Measurements from ENCODE around the gene SLC7A10. TPM values are rescaled to one million over a fixed set of nuclear protein-coding genes. Genes with fewer than 3 reads are reported as not detected.
A peak's percentile ranks its signal among the peaks of the same experiment; 100 is the strongest.

SLC7A10 gene
- total RNA-seq, 2 experiments from 2014 or later, result not detected

DNA sequence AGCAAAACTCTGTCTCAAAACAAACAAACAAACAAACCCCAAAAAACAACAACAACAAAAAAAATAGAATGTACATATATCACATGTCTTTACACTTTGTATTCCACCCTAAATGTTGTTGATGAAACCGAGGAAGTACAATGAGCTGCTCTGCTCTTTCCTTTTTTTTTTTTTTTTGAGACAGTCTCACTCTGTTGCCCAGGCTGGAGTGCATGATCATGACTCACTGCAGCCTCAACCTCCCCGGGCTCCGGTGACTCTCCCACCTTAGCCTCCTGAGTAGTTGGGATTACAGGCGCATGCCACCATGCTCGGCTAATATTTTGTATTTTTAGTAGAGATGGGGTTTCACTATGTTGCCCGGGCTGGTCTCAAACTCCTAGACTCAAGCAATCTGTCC, 62.2 kb downstream of the SLC7A10 start:
- ChIA-PET POLR2A (interaction anchor here (1.1 to 1.6 kb wide), 2 partner anchors 10 to 14 kb away, joined by 5 read pairs; no protein-coding TSS in a partner anchor), CTCF (interaction anchor here (0.9 kb wide), 1 partner anchor 14 kb away, joined by 3 read pairs; no protein-coding TSS in a partner anchor)
- ATAC-seq (ENCODE audit: poor library complexity) (no peak), DNase-seq (no peak)
- Histone ChIP-seq H3K9me3 (ENCODE audit: control insufficient read depth in 1 of 2, insufficient read depth in 1 of 2, low read length in 2 of 2) (peaks cover 5 to 10% of the 10 kb centered on the region in 2 experiments), H3K4me3 (ENCODE audit: low read length) (no peak overlapping the region), H3K4me1 (ENCODE audit: insufficient read depth, low read length) (peaks cover 36% of the 10 kb centered on the region), H3K27ac (ENCODE audit: low read depth in 1 of 2, low read length in 2 of 2) (no peak overlapping the region), H3K27me3 (ENCODE audit: control insufficient read depth in 1 of 2, insufficient read depth in 2 of 2, low read length in 2 of 2) (no peaks in the 10 kb centered on the region), H3K36me3 (ENCODE audit: insufficient read depth, low read length) (no peaks in the 10 kb centered on the region)
- H3K27me3 Mint-ChIP-seq, result no peaks in the 10 kb centered on the region
- peaks cover 3% of the 10 kb centered on the region for H3K9me3 Mint-ChIP-seq
- TF ChIP-seq, protein P1, sequence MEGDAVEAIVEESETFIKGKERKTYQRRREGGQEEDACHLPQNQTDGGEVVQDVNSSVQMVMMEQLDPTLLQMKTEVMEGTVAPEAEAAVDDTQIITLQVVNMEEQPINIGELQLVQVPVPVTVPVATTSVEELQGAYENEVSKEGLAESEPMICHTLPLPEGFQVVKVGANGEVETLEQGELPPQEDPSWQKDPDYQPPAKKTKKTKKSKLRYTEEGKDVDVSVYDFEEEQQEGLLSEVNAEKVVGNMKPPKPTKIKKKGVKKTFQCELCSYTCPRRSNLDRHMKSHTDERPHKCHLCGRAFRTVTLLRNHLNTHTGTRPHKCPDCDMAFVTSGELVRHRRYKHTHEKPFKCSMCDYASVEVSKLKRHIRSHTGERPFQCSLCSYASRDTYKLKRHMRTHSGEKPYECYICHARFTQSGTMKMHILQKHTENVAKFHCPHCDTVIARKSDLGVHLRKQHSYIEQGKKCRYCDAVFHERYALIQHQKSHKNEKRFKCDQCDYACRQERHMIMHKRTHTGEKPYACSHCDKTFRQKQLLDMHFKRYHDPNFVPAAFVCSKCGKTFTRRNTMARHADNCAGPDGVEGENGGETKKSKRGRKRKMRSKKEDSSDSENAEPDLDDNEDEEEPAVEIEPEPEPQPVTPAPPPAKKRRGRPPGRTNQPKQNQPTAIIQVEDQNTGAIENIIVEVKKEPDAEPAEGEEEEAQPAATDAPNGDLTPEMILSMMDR (IDR thresholded peaks at IDR 0.05), result no peak
- peaks cover 34% of the 10 kb centered on the region for H3K4me1 Mint-ChIP-seq (ENCODE audit: low read depth)
- H3K36me3 Mint-ChIP-seq (ENCODE audit: low read depth), result peaks cover 3% of the 10 kb centered on the region
- no peak overlapping the region for H3K4me3 Mint-ChIP-seq
- intact Hi-C loops (cut with DNase I, micrococcal nuclease), result no loop called here
- H3K27ac Mint-ChIP-seq, result no peak overlapping the region

DNA sequence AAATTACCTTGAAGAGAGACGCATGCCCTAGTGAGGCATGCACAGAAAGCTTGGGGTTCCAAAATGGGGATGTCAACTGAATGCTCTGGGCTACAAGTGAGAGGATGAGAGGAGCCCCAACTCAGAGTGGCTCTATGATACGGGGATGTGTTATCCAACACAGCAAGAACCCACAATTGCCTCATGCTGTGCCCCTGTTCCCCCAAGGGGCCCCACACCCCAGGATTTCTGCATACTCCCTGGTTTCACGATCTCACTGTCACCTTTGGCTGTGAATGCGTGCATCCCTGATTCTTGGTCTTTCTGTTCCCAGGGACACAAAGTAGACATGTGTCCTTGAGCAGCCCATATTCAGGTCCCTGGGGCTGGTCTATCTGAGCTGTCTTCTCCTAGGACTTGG, 64.4 kb downstream of the SLC7A10 start:
- ChIA-PET POLR2A (interaction anchor here (0.8 to 6.2 kb wide), 3 partner anchors 13 to 468 kb away, joined by 3 to 116 read pairs (median 4); no protein-coding TSS in a partner anchor), CTCF (interaction anchor here (3.2 kb wide), 1 partner anchor 16 kb away, joined by 21 read pairs; no protein-coding TSS in a partner anchor)
- Mint-ChIP-seq H3K27ac (peak overlapping the region; percentile 79), H3K27me3 (no peaks in the 10 kb centered on the region), H3K4me3 (no peak overlapping the region), H3K9me3 (no peaks in the 10 kb centered on the region), H3K36me3 (ENCODE audit: low read depth) (no peaks in the 10 kb centered on the region), H3K4me1 (ENCODE audit: low read depth) (peaks cover 41% of the 10 kb centered on the region)
- TF ChIP-seq, protein P1 (IDR thresholded peaks at IDR 0.05), result no peak
- Histone ChIP-seq H3K4me3 (ENCODE audit: low read length) (no peak overlapping the region), H3K27ac (ENCODE audit: low read depth in 1 of 2, low read length in 2 of 2) (peak overlapping the region; percentile 6 to 26), H3K27me3 (ENCODE audit: control insufficient read depth in 1 of 2, insufficient read depth in 2 of 2, low read length in 2 of 2) (no peaks in the 10 kb centered on the region), H3K9me3 (ENCODE audit: control insufficient read depth in 1 of 2, insufficient read depth in 1 of 2, low read length in 2 of 2) (no peaks in the 10 kb centered on the region), H3K36me3 (ENCODE audit: insufficient read depth, low read length) (no peaks in the 10 kb centered on the region), H3K4me1 (ENCODE audit: insufficient read depth, low read length) (peaks cover 45% of the 10 kb centered on the region)
- intact Hi-C loops (cut with DNase I, micrococcal nuclease), result no loop called here
- ATAC-seq (ENCODE audit: poor library complexity) (no peak), DNase-seq (no peak)

DNA sequence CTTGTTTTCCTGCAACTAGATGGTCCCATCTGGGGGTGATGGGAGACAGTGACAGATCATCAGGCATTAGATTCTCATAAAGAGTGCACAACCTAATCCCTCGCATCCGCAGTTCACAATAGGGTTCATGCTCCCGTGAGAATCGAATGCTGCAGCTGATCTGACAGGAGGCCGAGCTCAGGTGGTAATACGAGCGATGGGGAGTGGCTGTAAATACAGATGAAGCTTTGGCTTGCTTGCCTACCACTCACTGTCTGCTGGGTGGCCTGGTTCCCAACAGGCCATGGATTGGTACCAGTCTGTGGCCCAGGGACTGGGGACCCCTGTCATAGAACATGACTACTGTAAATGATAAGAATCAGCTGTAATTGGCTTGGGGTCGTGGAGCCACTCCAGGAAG, 65.8 kb downstream of the SLC7A10 start:
- H3K36me3 ChIP-seq (ENCODE audit: insufficient read depth, low read length), result no peaks in the 10 kb centered on the region
- Mint-ChIP-seq H3K9me3 (no peaks in the 10 kb centered on the region), H3K4me3 (no peak overlapping the region), H3K36me3 (ENCODE audit: low read depth) (no peaks in the 10 kb centered on the region), H3K27me3 (no peaks in the 10 kb centered on the region), H3K27ac (peak overlapping the region; percentile 79), H3K4me1 (ENCODE audit: low read depth) (peaks cover 41% of the 10 kb centered on the region)
- ATAC-seq (ENCODE audit: poor library complexity) (no peak), DNase-seq (no peak)
- no peaks in the 10 kb centered on the region for H3K27me3 ChIP-seq (ENCODE audit: control insufficient read depth in 1 of 2, insufficient read depth in 2 of 2, low read length in 2 of 2)
- ChIA-PET CTCF (interaction anchor here (1.4 to 3.2 kb wide), 2 partner anchors 17 to 23 kb away, joined by 6 to 21 read pairs; no protein-coding TSS in a partner anchor), POLR2A (interaction anchor here (0.6 to 6.2 kb wide), 5 partner anchors 14 to 754 kb away, joined by 3 to 116 read pairs (median 3); partner anchors contain the start of gene DPY19L3)
- TF ChIP-seq, protein P1 (IDR thresholded peaks at IDR 0.05), result no peak
- no peak overlapping the region for H3K4me3 ChIP-seq (ENCODE audit: low read length)
- H3K4me1 ChIP-seq (ENCODE audit: insufficient read depth, low read length), result peaks cover 45% of the 10 kb centered on the region
- peak overlapping the region in 1 of 2 donors; percentile 55 for H3K27ac ChIP-seq (ENCODE audit: low read depth in 1 of 2, low read length in 2 of 2)
- intact Hi-C loops (cut with DNase I, micrococcal nuclease), result loop anchor here in 1 of 2 experiments (1.0 kb wide), 1 partner anchor 16 kb away; no protein-coding TSS in a partner anchor
- H3K9me3 ChIP-seq (ENCODE audit: control insufficient read depth in 1 of 2, insufficient read depth in 1 of 2, low read length in 2 of 2), result no peaks in the 10 kb centered on the region

Data from CD4-positive, alpha-beta T cell (primary cell).